Mammary epithelial cell (primary cell): ENCODE measurements around the gene FKBP2.

Experiments
- CTCF ChIP-seq, 2 donors: IDR thresholded peaks in 1 of 2; conservative IDR thresholded peaks in 1 of 2; 2 replicates each; pipeline ENCODE4 v1.5.1; 2011 to 2012; ENCODE audit warnings: inconsistent platforms in 2 of 2, low read length in 2 of 2, mild to moderate bottlenecking in 2 of 2, control low read depth in 1 of 2, low read depth in 1 of 2; ENCODE audit not compliant: insufficient read depth in 1 of 2; ENCODE audit errors: extremely low read depth in 1 of 2
- EZH2 ChIP-seq: IDR thresholded peaks from 2 replicates; pipeline ENCODE4 v1.6.1; 2012; ENCODE audit warnings: low read length, inconsistent platforms, borderline replicate concordance

DNA sequence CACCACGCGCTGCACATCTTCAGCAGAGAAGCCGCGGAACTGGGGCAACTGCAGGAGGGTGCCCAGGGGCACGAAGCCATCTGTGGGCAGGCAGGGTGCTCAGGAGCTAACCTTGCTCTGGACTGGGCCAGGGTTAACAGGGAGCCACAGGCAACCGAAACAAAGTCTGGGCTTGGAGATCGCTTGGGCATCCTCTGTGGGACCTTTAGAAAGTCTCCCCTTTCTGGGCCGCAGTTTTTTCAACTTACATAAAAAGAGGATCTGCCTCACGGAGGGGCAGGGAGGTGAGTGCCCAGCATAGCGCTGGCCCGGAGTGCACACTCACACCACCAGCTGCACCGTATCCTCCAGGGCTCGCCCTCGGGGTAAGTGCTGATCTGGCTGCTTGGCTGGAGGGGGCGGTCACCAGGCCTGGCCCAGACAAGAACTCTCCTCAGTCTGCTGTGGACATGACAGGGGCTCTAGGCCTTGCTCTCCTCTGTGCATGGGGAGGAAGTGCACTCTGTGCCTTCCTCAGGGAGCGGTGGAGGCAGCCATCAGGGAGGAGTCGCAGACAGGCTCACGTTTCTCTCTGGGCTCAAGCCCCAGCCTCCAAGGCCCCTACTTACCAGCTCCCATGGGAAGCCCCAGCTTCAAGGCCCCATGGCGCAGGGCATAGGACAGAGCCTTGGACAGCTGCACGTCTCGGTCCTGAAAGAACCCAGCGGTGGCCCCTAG, 15.8 kb upstream of the FKBP2 start:
- no peak for TF ChIP-seq CTCF (conservative IDR thresholded peaks at IDR 0.05 in 1 of 2, IDR thresholded peaks at IDR 0.05 in 1 of 2; ENCODE audit: extremely low read depth in 1 of 2, insufficient read depth in 1 of 2, low read depth in 1 of 2, low read length in 2 of 2)
- TF ChIP-seq EZH2: no peak
